ENCODE results near the gene E2F2. TPM values are rescaled to one million over a fixed set of nuclear protein-coding genes. Genes with fewer than 3 reads are reported as not detected.

E2F2 gene
- polyA plus RNA-seq, 1 donor (not counting 4 experiments of a cell fraction or from before 2014, with no cell fraction given) = 0.05 TPM

GRCh38 chr1:23533246-23534023, 2.4 kb upstream of the E2F2 start:
- peak overlapping the region; percentile 7 for H3K4me2 ChIP-seq (ENCODE audit: control insufficient read depth, extremely low read depth, insufficient read depth, low read depth, low read length)

GRCh38 chr1:23531562-23532094, 595 bp upstream of the E2F2 start:
- H3K79me2 ChIP-seq (ENCODE audit: control insufficient read depth, insufficient read depth, low read length) = no peaks in the 10 kb centered on the region
- dilution Hi-C loops (cut with MboI; ENCODE audit: extremely low pct_ligation_motif_present, low sequenced_read_pairs) = no loop called here
- peaks cover 15% of the 10 kb centered on the region for H3K27me3 ChIP-seq (ENCODE audit: control insufficient read depth, extremely low read depth, insufficient read depth, low read length)
- FAIRE-seq (no peak), DNase-seq (ENCODE audit: low read depth, low spot score) (no peak)
- no peaks in the 10 kb centered on the region for H3K36me3 ChIP-seq (ENCODE audit: control insufficient read depth in 2 of 2, extremely low read depth in 1 of 2, insufficient read depth in 2 of 2, low read length in 2 of 2)
- no peak overlapping the region for H3K27ac ChIP-seq (ENCODE audit: control insufficient read depth, insufficient read depth, low read length)
- H4K20me1 ChIP-seq (ENCODE audit: control insufficient read depth, extremely low read depth, insufficient read depth, low read length) = no peaks in the 10 kb centered on the region
- TF ChIP-seq EZH2 (IDR thresholded peaks at IDR 0.05; ENCODE audit: low read length) = no peak
- TF ChIP-seq CTCF (optimal IDR thresholded peaks at IDR 0.05 in 1 of 3, IDR thresholded peaks at IDR 0.05 in 1 of 3, conservative IDR thresholded peaks at IDR 0.05 in 1 of 3; ENCODE audit: extremely low read depth in 1 of 3, insufficient read depth in 2 of 3, low read length in 3 of 3) = no peak
- peak overlapping the region; percentile 76 for H3K4me2 ChIP-seq (ENCODE audit: control insufficient read depth, extremely low read depth, insufficient read depth, low read depth, low read length)
- peak overlapping the region in 1 of 3 experiments; percentile 52 for H3K4me3 ChIP-seq (ENCODE audit: control insufficient read depth in 2 of 3, extremely low read depth in 1 of 3, insufficient read depth in 2 of 3, low read depth in 1 of 3, low read length in 3 of 3)
- peak overlapping the region; percentile 13 for H3K9ac ChIP-seq (ENCODE audit: control insufficient read depth, extremely low read depth, insufficient read depth, low read length)
- H2AFZ ChIP-seq (ENCODE audit: control insufficient read depth, low read length) = peak overlapping the region; percentile 78
- no peaks in the 10 kb centered on the region for H3K9me3 ChIP-seq (ENCODE audit: control insufficient read depth, low read depth, low read length)
- peaks cover 38% of the 10 kb centered on the region for H3K4me1 ChIP-seq (ENCODE audit: control insufficient read depth, extremely low read depth, insufficient read depth, low read length)
- H3K9me1 ChIP-seq (ENCODE audit: control insufficient read depth, extremely low read depth, insufficient read depth, low read length) = peaks cover 2% of the 10 kb centered on the region

More at GRCh38 chr1:23533246-23534023, 2.4 kb upstream of the E2F2 start:
- Histone ChIP-seq H3K9ac (ENCODE audit: control insufficient read depth, extremely low read depth, insufficient read depth, low read length) (no peak overlapping the region), H3K27me3 (ENCODE audit: control insufficient read depth, extremely low read depth, insufficient read depth, low read length) (peaks cover 15% of the 10 kb centered on the region), H3K4me1 (ENCODE audit: control insufficient read depth, extremely low read depth, insufficient read depth, low read length) (peaks cover 32% of the 10 kb centered on the region), H3K9me3 (ENCODE audit: control insufficient read depth, low read depth, low read length) (no peaks in the 10 kb centered on the region), H3K4me3 (ENCODE audit: control insufficient read depth in 2 of 3, extremely low read depth in 1 of 3, insufficient read depth in 2 of 3, low read depth in 1 of 3, low read length in 3 of 3) (no peak overlapping the region), H3K36me3 (ENCODE audit: control insufficient read depth in 2 of 2, extremely low read depth in 1 of 2, insufficient read depth in 2 of 2, low read length in 2 of 2) (no peaks in the 10 kb centered on the region), H3K9me1 (ENCODE audit: control insufficient read depth, extremely low read depth, insufficient read depth, low read length) (peaks cover 2% of the 10 kb centered on the region), H2AFZ (ENCODE audit: control insufficient read depth, low read length) (no peak overlapping the region), H4K20me1 (ENCODE audit: control insufficient read depth, extremely low read depth, insufficient read depth, low read length) (no peaks in the 10 kb centered on the region), H3K27ac (ENCODE audit: control insufficient read depth, insufficient read depth, low read length) (no peak overlapping the region), H3K79me2 (ENCODE audit: control insufficient read depth, insufficient read depth, low read length) (no peaks in the 10 kb centered on the region)
- TF ChIP-seq EZH2 (IDR thresholded peaks at IDR 0.05; ENCODE audit: low read length) (no peak), CTCF (optimal IDR thresholded peaks at IDR 0.05 in 1 of 3, IDR thresholded peaks at IDR 0.05 in 1 of 3, conservative IDR thresholded peaks at IDR 0.05 in 1 of 3; ENCODE audit: extremely low read depth in 1 of 3, insufficient read depth in 2 of 3, low read length in 3 of 3) (no peak)
- FAIRE-seq (no peak), DNase-seq (ENCODE audit: low read depth, low spot score) (no peak)
- dilution Hi-C loops (cut with MboI; ENCODE audit: extremely low pct_ligation_motif_present, low sequenced_read_pairs) = no loop called here

Measured in keratinocyte (primary cell).